Measurements from ENCODE around the gene TIMP4. TPM values are rescaled to one million over a fixed set of nuclear protein-coding genes. Genes with fewer than 3 reads are reported as not detected.

The TIMP4 gene
- polyA plus RNA-seq, 1 donor (not counting 4 experiments of a cell fraction or from before 2014, with no cell fraction given), result 0.07 TPM

GRCh38 chr3:12135029-12135657, 23.6 kb downstream of the TIMP4 start:
- Histone ChIP-seq H3K36me3 (ENCODE audit: control insufficient read depth in 2 of 2, extremely low read depth in 1 of 2, insufficient read depth in 2 of 2, low read length in 2 of 2) (no peaks in the 10 kb centered on the region), H3K79me2 (ENCODE audit: control insufficient read depth, insufficient read depth, low read length) (no peaks in the 10 kb centered on the region), H3K4me3 (ENCODE audit: control insufficient read depth in 2 of 3, extremely low read depth in 1 of 3, insufficient read depth in 2 of 3, low read depth in 1 of 3, low read length in 3 of 3) (no peak overlapping the region), H3K27ac (ENCODE audit: control insufficient read depth, insufficient read depth, low read length) (no peak overlapping the region), H3K27me3 (ENCODE audit: control insufficient read depth, extremely low read depth, insufficient read depth, low read length) (peaks cover 10% of the 10 kb centered on the region), H3K4me2 (ENCODE audit: control insufficient read depth, extremely low read depth, insufficient read depth, low read depth, low read length) (no peak overlapping the region), H3K4me1 (ENCODE audit: control insufficient read depth, extremely low read depth, insufficient read depth, low read length) (no peaks in the 10 kb centered on the region), H3K9ac (ENCODE audit: control insufficient read depth, extremely low read depth, insufficient read depth, low read length) (no peak overlapping the region), H2AFZ (ENCODE audit: control insufficient read depth, low read length) (no peak overlapping the region), H3K9me1 (ENCODE audit: control insufficient read depth, extremely low read depth, insufficient read depth, low read length) (no peaks in the 10 kb centered on the region), H4K20me1 (ENCODE audit: control insufficient read depth, extremely low read depth, insufficient read depth, low read length) (no peaks in the 10 kb centered on the region), H3K9me3 (ENCODE audit: control insufficient read depth, low read depth, low read length) (no peaks in the 10 kb centered on the region)
- dilution Hi-C loops (cut with MboI; ENCODE audit: extremely low pct_ligation_motif_present, low sequenced_read_pairs), result no loop called here
- no peak for DNase-seq (ENCODE audit: low read depth, low spot score)
- TF ChIP-seq EZH2 (IDR thresholded peaks at IDR 0.05; ENCODE audit: low read length), result no peak
- TF ChIP-seq CTCF (optimal IDR thresholded peaks at IDR 0.05 in 1 of 3, IDR thresholded peaks at IDR 0.05 in 1 of 3, conservative IDR thresholded peaks at IDR 0.05 in 1 of 3; ENCODE audit: extremely low read depth in 1 of 3, insufficient read depth in 2 of 3, low read length in 3 of 3), result peak; percentile 88 to 98 (median 93)
- peak; percentile 32 for FAIRE-seq

DNA sequence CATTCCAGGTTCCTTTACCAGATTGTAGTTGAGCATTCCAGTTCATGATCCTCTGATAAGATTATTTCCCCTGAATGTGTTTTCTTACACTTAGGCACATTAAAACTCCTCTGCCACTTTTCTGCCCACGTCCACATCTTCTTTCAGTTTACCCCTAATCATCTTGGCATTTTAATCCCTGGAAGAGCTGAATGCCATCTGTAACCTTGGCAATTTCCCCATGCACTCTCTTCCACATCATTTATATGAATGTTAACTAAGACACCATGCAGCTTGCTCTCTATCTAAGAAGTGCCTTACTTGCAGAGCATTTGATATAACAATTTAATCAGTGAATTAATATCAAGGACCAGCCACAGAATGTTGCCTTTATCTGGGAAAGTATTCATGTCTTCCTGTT, 25.8 kb downstream of the TIMP4 start:
- dilution Hi-C loops (cut with MboI; ENCODE audit: extremely low pct_ligation_motif_present, low sequenced_read_pairs), result no loop called here
- no peaks in the 10 kb centered on the region for H3K9me3 ChIP-seq (ENCODE audit: control insufficient read depth, low read depth, low read length)
- H3K9ac ChIP-seq (ENCODE audit: control insufficient read depth, extremely low read depth, insufficient read depth, low read length), result no peak overlapping the region
- FAIRE-seq, result no peak
- no peak overlapping the region for H3K4me3 ChIP-seq (ENCODE audit: control insufficient read depth in 2 of 3, extremely low read depth in 1 of 3, insufficient read depth in 2 of 3, low read depth in 1 of 3, low read length in 3 of 3)
- DNase-seq (ENCODE audit: low read depth, low spot score), result no peak
- H3K9me1 ChIP-seq (ENCODE audit: control insufficient read depth, extremely low read depth, insufficient read depth, low read length), result no peaks in the 10 kb centered on the region
- no peaks in the 10 kb centered on the region for H4K20me1 ChIP-seq (ENCODE audit: control insufficient read depth, extremely low read depth, insufficient read depth, low read length)
- H3K4me1 ChIP-seq (ENCODE audit: control insufficient read depth, extremely low read depth, insufficient read depth, low read length), result no peaks in the 10 kb centered on the region
- TF ChIP-seq CTCF (optimal IDR thresholded peaks at IDR 0.05 in 1 of 3, IDR thresholded peaks at IDR 0.05 in 1 of 3, conservative IDR thresholded peaks at IDR 0.05 in 1 of 3; ENCODE audit: extremely low read depth in 1 of 3, insufficient read depth in 2 of 3, low read length in 3 of 3), result no peak
- TF ChIP-seq EZH2 (IDR thresholded peaks at IDR 0.05; ENCODE audit: low read length), result no peak
- H3K79me2 ChIP-seq (ENCODE audit: control insufficient read depth, insufficient read depth, low read length), result no peaks in the 10 kb centered on the region
- H3K36me3 ChIP-seq (ENCODE audit: control insufficient read depth in 2 of 2, extremely low read depth in 1 of 2, insufficient read depth in 2 of 2, low read length in 2 of 2), result no peaks in the 10 kb centered on the region
- H2AFZ ChIP-seq (ENCODE audit: control insufficient read depth, low read length), result no peak overlapping the region
- no peak overlapping the region for H3K27ac ChIP-seq (ENCODE audit: control insufficient read depth, insufficient read depth, low read length)
- peaks cover 10% of the 10 kb centered on the region for H3K27me3 ChIP-seq (ENCODE audit: control insufficient read depth, extremely low read depth, insufficient read depth, low read length)
- no peak overlapping the region for H3K4me2 ChIP-seq (ENCODE audit: control insufficient read depth, extremely low read depth, insufficient read depth, low read depth, low read length)
